Activated CD4-positive, CD25-positive, alpha-beta regulatory T cell treated with anti-CD3 and anti-CD28 coated beads, Interleukin-2, amount 50 U/mL, for 16 hours (primary cell): Measurements from ENCODE around the gene URB1.

Experiments used
- DNase-seq: peaks from one replicate; pipeline ENCODE4 v3.0.0-alpha.2; 2020; ENCODE audit warnings: low read depth, low spot score

The URB1 gene

GRCh38 chr21:32340863-32341848 is 51.7 kb downstream of the URB1 start:
- DNase-seq = no peak

GRCh38 chr21:32338209-32338921 is 54.4 kb downstream of the URB1 start:
- DNase-seq = no peak

GRCh38 chr21:32337206-32337605 is 55.6 kb downstream of the URB1 start:
- DNase-seq = no peak

GRCh38 chr21:32336711-32337110 is 56.1 kb downstream of the URB1 start:
- DNase-seq = no peak

- DNase-seq = no peak
Observed at GRCh38 chr21:32335601-32336575, 56.9 kb downstream of the URB1 start.

- no peak for DNase-seq
Observed at GRCh38 chr21:32334980-32335531, 57.8 kb downstream of the URB1 start.

- DNase-seq = no peak
Observed at GRCh38 chr21:32333953-32334673, 58.7 kb downstream of the URB1 start.

GRCh38 chr21:32332463-32332951 is 60.3 kb downstream of the URB1 start:
- DNase-seq = no peak

GRCh38 chr21:32331444-32332305 is 61.1 kb downstream of the URB1 start:
- DNase-seq = no peak

GRCh38 chr21:32330784-32331311 is 62.0 kb downstream of the URB1 start:
- DNase-seq = no peak

GRCh38 chr21:32329776-32330175 is 63.0 kb downstream of the URB1 start:
- no peak for DNase-seq

- no peak for DNase-seq
Observed at GRCh38 chr21:32329331-32329730, 63.5 kb downstream of the URB1 start.

GRCh38 chr21:32328595-32328994 is 64.2 kb downstream of the URB1 start:
- no peak for DNase-seq

- no peak for DNase-seq
Observed at GRCh38 chr21:32325706-32326105, 67.1 kb downstream of the URB1 start.

- no peak for DNase-seq
Observed at GRCh38 chr21:32322676-32323075, 70.1 kb downstream of the URB1 start.

GRCh38 chr21:32322103-32322502 is 70.7 kb downstream of the URB1 start:
- no peak for DNase-seq

GRCh38 chr21:32321480-32321879 is 71.3 kb downstream of the URB1 start:
- DNase-seq = no peak

GRCh38 chr21:32320726-32321125 is 72.1 kb downstream of the URB1 start:
- DNase-seq = no peak

- no peak for DNase-seq
Observed at GRCh38 chr21:32320059-32320458, 72.8 kb downstream of the URB1 start.
